ENCODE measurements around the gene ATP2C1. TPM values are rescaled to one million over a fixed set of nuclear protein-coding genes. Genes with fewer than 3 reads are reported as not detected.
A peak's percentile ranks its signal among the peaks of the same experiment; 100 is the strongest.

The ATP2C1 gene
- total RNA-seq, 4 donors from 2014 or later: 25.1 to 41.7 (median 26.4) TPM

DNA sequence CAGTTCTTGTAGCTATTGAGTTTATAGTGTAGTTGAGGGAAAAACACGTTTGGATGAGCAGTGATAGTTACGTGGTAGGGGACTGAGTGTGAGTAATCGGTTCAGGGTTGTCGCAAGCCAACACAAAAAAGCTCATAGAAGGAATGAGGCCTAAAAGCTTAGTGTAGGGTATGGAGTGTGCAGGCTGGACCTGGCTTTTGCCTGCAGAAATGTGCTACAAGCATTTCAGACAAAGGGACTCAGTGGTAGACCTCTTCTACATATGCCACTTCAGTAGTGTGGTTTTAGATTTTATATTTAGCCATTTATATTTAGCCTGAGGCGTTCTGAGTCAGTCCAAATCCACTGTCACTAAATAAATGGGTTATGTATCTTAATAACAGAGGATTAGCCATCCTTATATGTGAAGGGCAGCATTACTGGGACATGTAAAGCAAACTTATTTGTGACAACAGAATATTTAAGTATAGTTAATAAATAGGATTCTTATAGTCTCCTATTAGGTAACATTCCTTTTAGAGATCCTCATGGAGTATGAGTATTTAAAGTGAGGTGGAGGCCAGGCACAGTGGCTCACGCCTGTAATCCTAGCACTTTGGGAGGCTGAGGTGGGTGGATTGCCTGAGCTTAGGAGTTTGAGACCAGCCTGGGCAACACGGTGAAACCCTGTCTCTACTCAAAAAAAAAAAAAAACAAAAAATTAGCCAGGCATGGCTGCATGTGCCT is 21.8 kb downstream of the ATP2C1 start:
- Histone ChIP-seq H3K36me3 (no peaks in the 10 kb centered on the region), H3K4me3 (no peak overlapping the region), H3K27me3 (no peaks in the 10 kb centered on the region), H3K4me1 (peaks cover 27 to 31% of the 10 kb centered on the region in 2 donors), H3K9me3 (no peaks in the 10 kb centered on the region), H3K27ac (peak overlapping the region; percentile 60 to 75 (median 67))
- ATAC-seq: peak; percentile 89 to 92
- TF ChIP-seq, protein P1, sequence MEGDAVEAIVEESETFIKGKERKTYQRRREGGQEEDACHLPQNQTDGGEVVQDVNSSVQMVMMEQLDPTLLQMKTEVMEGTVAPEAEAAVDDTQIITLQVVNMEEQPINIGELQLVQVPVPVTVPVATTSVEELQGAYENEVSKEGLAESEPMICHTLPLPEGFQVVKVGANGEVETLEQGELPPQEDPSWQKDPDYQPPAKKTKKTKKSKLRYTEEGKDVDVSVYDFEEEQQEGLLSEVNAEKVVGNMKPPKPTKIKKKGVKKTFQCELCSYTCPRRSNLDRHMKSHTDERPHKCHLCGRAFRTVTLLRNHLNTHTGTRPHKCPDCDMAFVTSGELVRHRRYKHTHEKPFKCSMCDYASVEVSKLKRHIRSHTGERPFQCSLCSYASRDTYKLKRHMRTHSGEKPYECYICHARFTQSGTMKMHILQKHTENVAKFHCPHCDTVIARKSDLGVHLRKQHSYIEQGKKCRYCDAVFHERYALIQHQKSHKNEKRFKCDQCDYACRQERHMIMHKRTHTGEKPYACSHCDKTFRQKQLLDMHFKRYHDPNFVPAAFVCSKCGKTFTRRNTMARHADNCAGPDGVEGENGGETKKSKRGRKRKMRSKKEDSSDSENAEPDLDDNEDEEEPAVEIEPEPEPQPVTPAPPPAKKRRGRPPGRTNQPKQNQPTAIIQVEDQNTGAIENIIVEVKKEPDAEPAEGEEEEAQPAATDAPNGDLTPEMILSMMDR (IDR thresholded peaks at IDR 0.05 in 4 of 5, conservative IDR thresholded peaks at IDR 0.05 in 1 of 5): no peak
- no peak for TF ChIP-seq POLR2A (IDR thresholded peaks at IDR 0.05)
- no peak for DNase-seq
- in situ Hi-C loops (cut with MboI; ENCODE audit: low sequenced_read_pairs in 4 of 4) (no loop called here), intact Hi-C loops (cut with DNase I; ENCODE audit: low total_unique reads) (no loop called here)

DNA sequence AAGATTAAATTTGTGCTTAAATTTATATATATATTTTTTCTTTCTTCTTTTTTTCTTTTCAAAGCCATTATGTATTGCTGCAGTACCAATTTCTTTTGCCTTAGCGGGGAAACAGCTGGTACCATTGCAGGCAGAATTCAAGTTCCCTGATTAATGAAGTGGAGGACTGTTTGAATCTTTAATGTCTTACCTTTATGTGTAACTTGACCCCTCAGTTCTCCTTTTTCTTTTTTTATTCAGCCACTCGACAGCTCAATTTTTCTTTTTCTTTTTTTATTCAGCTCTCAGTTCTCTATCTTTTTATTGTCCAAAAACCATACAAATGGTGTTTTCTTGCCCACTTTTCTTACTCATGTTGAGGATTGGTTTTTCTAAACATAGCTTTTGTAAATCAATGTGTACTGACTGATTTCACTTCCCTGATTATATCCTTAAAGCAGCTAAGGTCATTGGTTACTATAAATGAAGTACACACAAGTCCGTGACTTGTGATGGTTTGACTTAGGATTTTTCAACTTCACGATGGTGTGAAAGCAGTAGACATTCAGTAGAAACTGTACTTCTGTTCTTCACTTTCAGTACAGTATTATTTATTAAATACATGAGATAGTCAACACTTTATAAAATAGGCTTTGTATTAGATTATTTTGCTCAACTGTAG is 22.8 kb downstream of the ATP2C1 start:
- Histone ChIP-seq H3K4me1 (peaks cover 27 to 31% of the 10 kb centered on the region in 2 donors), H3K36me3 (no peaks in the 10 kb centered on the region), H3K4me3 (no peak overlapping the region), H3K27ac (peak overlapping the region; percentile 60 to 75 (median 67)), H3K27me3 (no peaks in the 10 kb centered on the region), H3K9me3 (no peaks in the 10 kb centered on the region)
- ATAC-seq (no peak), DNase-seq (no peak)
- in situ Hi-C loops (cut with MboI; ENCODE audit: low sequenced_read_pairs in 4 of 4): no loop called here
- intact Hi-C loops (cut with DNase I; ENCODE audit: low total_unique reads): no loop called here
- no peak for TF ChIP-seq POLR2A (IDR thresholded peaks at IDR 0.05)
- TF ChIP-seq, protein P1 (IDR thresholded peaks at IDR 0.05 in 4 of 5, conservative IDR thresholded peaks at IDR 0.05 in 1 of 5): no peak

DNA sequence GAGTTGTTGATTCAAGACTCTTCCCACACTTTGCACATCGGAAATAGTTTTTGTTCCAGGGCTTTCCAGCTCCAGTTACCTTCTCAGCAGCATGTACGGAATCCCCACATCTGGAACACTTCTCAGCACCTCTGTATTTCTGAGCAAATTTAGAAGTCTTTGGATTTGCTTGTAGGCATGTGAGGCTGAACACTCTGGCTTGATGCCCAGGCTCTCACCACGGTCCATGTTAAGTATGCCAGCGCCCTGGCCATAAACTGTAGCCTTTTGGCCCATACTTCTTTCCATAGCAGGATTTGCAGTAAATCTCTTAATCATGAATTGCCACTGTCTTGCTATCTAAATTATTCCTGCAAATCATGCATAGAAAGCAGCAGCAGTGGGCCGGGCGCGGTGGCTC is 24.4 kb downstream of the ATP2C1 start:
- Histone ChIP-seq H3K4me3 (no peak overlapping the region), H3K4me1 (peaks cover 27 to 30% of the 10 kb centered on the region in 2 donors), H3K9me3 (no peaks in the 10 kb centered on the region), H3K27me3 (no peaks in the 10 kb centered on the region), H3K36me3 (no peaks in the 10 kb centered on the region), H3K27ac (no peak overlapping the region)
- DNase-seq (no peak), ATAC-seq (no peak)
- TF ChIP-seq POLR2A (IDR thresholded peaks at IDR 0.05): no peak
- TF ChIP-seq, protein P1 (IDR thresholded peaks at IDR 0.05 in 4 of 5, conservative IDR thresholded peaks at IDR 0.05 in 1 of 5): no peak
- in situ Hi-C loops (cut with MboI; ENCODE audit: low sequenced_read_pairs in 4 of 4): no loop called here
- intact Hi-C loops (cut with DNase I; ENCODE audit: low total_unique reads): no loop called here

DNA sequence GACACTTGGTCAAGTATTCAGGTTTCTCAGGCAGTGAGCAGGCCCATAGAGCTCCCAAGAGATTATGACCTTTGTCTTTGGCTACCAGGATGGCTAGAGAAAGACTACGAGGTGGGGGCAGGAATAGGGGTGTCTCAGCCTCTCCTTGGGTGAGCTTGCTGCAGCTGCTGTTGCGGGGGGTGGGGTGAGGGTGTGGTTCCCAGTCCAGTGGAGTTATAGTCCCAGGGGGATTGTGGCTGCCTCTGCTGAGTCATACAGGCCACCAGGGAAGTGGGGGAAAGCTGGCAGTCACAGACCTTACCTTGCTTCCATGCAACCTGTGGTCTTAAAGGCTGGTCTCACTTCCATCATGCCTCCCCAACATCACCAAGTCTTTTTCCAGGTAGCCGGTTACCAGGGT is 31.7 kb downstream of the ATP2C1 start:
- ATAC-seq: no peak
- H3K36me3 ChIP-seq: peaks cover 0 to 5% of the 10 kb centered on the region in 2 donors
- intact Hi-C loops (cut with DNase I; ENCODE audit: low total_unique reads) (no loop called here), in situ Hi-C loops (cut with MboI; ENCODE audit: low sequenced_read_pairs in 4 of 4) (no loop called here)
- no peaks in the 10 kb centered on the region for H3K9me3 ChIP-seq
- H3K4me1 ChIP-seq: peaks cover 4 to 11% of the 10 kb centered on the region in 2 donors
- DNase-seq: no peak
- no peaks in the 10 kb centered on the region for H3K27me3 ChIP-seq
- no peak overlapping the region for H3K27ac ChIP-seq
- TF ChIP-seq POLR2A (IDR thresholded peaks at IDR 0.05): no peak
- TF ChIP-seq, protein P1 (IDR thresholded peaks at IDR 0.05 in 4 of 5, conservative IDR thresholded peaks at IDR 0.05 in 1 of 5): no peak
- no peak overlapping the region for H3K4me3 ChIP-seq

Measured in gastrocnemius medialis (tissue), 4 donors.